GM12878 (cell line): ENCODE data around the gene PDGFB. TPM values are rescaled to one million over a fixed set of nuclear protein-coding genes. Genes with fewer than 3 reads are reported as not detected.

Experiments
- ATAC-seq: fragments of 200-7000 bp; cut with Tn5 transposase; 3 replicates; pipeline ENCODE4 v1.9.1; 2020; ENCODE audit warnings: mild to moderate bottlenecking, moderate library complexity
- BruUV-seq: library from RNA; stranded (reverse); fragments of 400-500 nt; replicated peaks from 2 replicates; lab custom pipeline; 2021; lab: Mats Ljungman, UMichigan
- CTCF ChIA-PET: fragments of 300-600 bp; sonication (Branson Sonifier 250); formaldehyde crosslinking; extraction: SDS; loops from one replicate; lab custom pipeline; 2021; ENCODE audit warnings: inconsistent platforms; lab: Yijun Ruan, JAX
- POLR2A ChIA-PET: fragments of 350-600 bp; formaldehyde crosslinking; extraction: SDS; loops from one replicate; lab custom pipeline; 2021; ENCODE audit warnings: inconsistent platforms; lab: Charles Lee
- RAD21 ChIA-PET: fragments of 300-600 bp; sonication (Branson Sonifier 250); formaldehyde crosslinking; loops from one replicate; lab custom pipeline; 2023; ENCODE audit warnings: antibody characterized with exemption; ENCODE audit not compliant: unreplicated experiment; lab: Charles Lee
- SMC1A ChIA-PET: fragments of 300-600 bp; sonication (Branson Sonifier 250); formaldehyde crosslinking; loops from one replicate; lab custom pipeline; 2023; ENCODE audit not compliant: unreplicated experiment, uncharacterized antibody; lab: Charles Lee
- DNase-seq: peaks from one replicate; pipeline ENCODE4 v3.0.0-alpha.2; 2011; ENCODE audit warnings: low read depth, low spot score
- FAIRE-seq: peaks from 3 replicates; lab custom pipeline; 2011; peaks lifted over from hg19 to GRCh38; lab: Jason Lieb, UNC
- H2AFZ ChIP-seq: 2 replicates; pipeline ENCODE4 v1.6.0; 2011; ENCODE audit warnings: low read depth, low read length, control low read depth; ENCODE audit not compliant: control insufficient read depth
- H3K27ac ChIP-seq: 2 replicates; pipeline ENCODE4 v1.5.1; 2011; ENCODE audit warnings: control low read depth; ENCODE audit not compliant: control insufficient read depth, insufficient read depth
- H3K27me3 ChIP-seq, 2 experiments: replicated peaks in 1 of 2; 2 replicates each; pipeline versions ENCODE4 v1.6.0 to v1.6.1; 2011; ENCODE audit warnings: low read length in 1 of 2; ENCODE audit not compliant: control insufficient read depth in 2 of 2, insufficient read depth in 2 of 2
- H3K36me3 ChIP-seq, 2 experiments: 2 replicates each; pipeline ENCODE4 v1.5.1; 2011; ENCODE audit warnings: low read length in 1 of 2; ENCODE audit not compliant: control insufficient read depth in 2 of 2, insufficient read depth in 2 of 2
- H3K4me1 ChIP-seq: 2 replicates; pipeline ENCODE4 v1.6.1; 2011; ENCODE audit warnings: mild to moderate bottlenecking, low read length, moderate library complexity, mixed read lengths; ENCODE audit not compliant: control insufficient read depth, insufficient read depth
- H3K4me2 ChIP-seq: 2 replicates; pipeline ENCODE4 v1.6.0; 2011; ENCODE audit warnings: control low read depth; ENCODE audit not compliant: control insufficient read depth, insufficient read depth
- H3K4me3 ChIP-seq: fragments of 200-600 bp; sonication (generic); 2 replicates; pipeline ENCODE4 v1.5.1; 2016
- H3K79me2 ChIP-seq: 2 replicates; pipeline ENCODE4 v1.6.0; 2011; ENCODE audit warnings: low read length; ENCODE audit not compliant: control insufficient read depth, insufficient read depth
- H3K9ac ChIP-seq: 2 replicates; pipeline ENCODE4 v1.8.0; 2011; ENCODE audit warnings: low read length, control low read depth, mixed read lengths; ENCODE audit not compliant: control insufficient read depth, insufficient read depth
- H3K9me3 ChIP-seq: replicated peaks from 3 replicates; pipeline ENCODE4 v1.5.1; 2011; ENCODE audit warnings: mild to moderate bottlenecking, low read length; ENCODE audit not compliant: control insufficient read depth, insufficient read depth
- H4K20me1 ChIP-seq: 2 replicates; pipeline ENCODE4 v1.6.0; 2011; ENCODE audit not compliant: control insufficient read depth, insufficient read depth
- CHD2 ChIP-seq: IDR thresholded peaks from 2 replicates; pipeline ENCODE4 v1.6.1; 2011; ENCODE audit warnings: low read depth, low read length, improper control_type of control experiment, borderline replicate concordance
- EGR1 ChIP-seq, 2 experiments: IDR thresholded peaks; 1 replicate in 1 of 2; 2 replicates in 1 of 2; pipeline ENCODE4 v1.6.1; 2011 to 2012; ENCODE audit warnings: low read depth in 2 of 2, low read length in 2 of 2, borderline replicate concordance in 1 of 2, mild to moderate bottlenecking in 1 of 2, moderate library complexity in 1 of 2
- ELK1 ChIP-seq: IDR thresholded peaks from 2 replicates; pipeline ENCODE4 v1.6.1; 2012; ENCODE audit warnings: low read depth, low read length, improper control_type of control experiment
- EP300 ChIP-seq, 2 experiments: fragments of 150-350 bp in 1 of 2; IDR thresholded peaks; 2 replicates each; pipeline ENCODE4 v1.6.1; 2011 to 2012; ENCODE audit warnings: low read depth in 2 of 2, low read length in 2 of 2, borderline replicate concordance in 1 of 2, improper control_type of control experiment in 1 of 2, inconsistent platforms in 1 of 2; ENCODE audit not compliant: control insufficient read depth in 1 of 2
- NFXL1 ChIP-seq: fragments of 450-650 bp; IDR thresholded peaks from 2 replicates; pipeline ENCODE4 v1.6.1; 2017; ENCODE audit warnings: antibody characterized with exemption, mild to moderate bottlenecking, borderline replicate concordance
- RAD21 ChIP-seq: IDR thresholded peaks from 2 replicates; pipeline ENCODE4 v1.6.1; 2011; ENCODE audit warnings: mild to moderate bottlenecking, low read depth, low read length, moderate library complexity; ENCODE audit not compliant: insufficient read depth
- SMAD1 ChIP-seq: fragments of 450-650 bp; IDR thresholded peaks from 2 replicates; pipeline ENCODE4 v1.6.1; 2018; ENCODE audit warnings: mild to moderate bottlenecking, low read depth; ENCODE audit not compliant: partially characterized antibody
- SRF ChIP-seq, 2 experiments: IDR thresholded peaks; 2 replicates each; pipeline ENCODE4 v1.6.1; 2011; ENCODE audit warnings: low read depth in 2 of 2, low read length in 2 of 2, mild to moderate bottlenecking in 1 of 2, moderate library complexity in 1 of 2
- ZBED1 ChIP-seq: IDR thresholded peaks from 2 replicates; pipeline ENCODE4 v1.6.1; 2016; ENCODE audit warnings: borderline replicate concordance
- ZZZ3 ChIP-seq: IDR thresholded peaks from 2 replicates; pipeline ENCODE4 v1.6.1; 2011; ENCODE audit warnings: low read depth; ENCODE audit not compliant: control insufficient read depth, insufficient read length
- WGBS: methylation state at CpG from one replicate; pipeline ENCODE4 v1.1.6; 2016; ENCODE audit warnings: low lambda C conversion rate; ENCODE audit not compliant: insufficient replicate concordance, insufficient coverage; ENCODE audit errors: missing lambda C conversion rate; 5-methylcytosine and 5-hydroxymethylcytosine counted together
- in situ Hi-C: fragments of 300-500 bp; cut with MboI; formaldehyde crosslinking; loops from 9 replicates; pipeline ENCODE4 v1.14.3; 2018; ENCODE audit warnings: mixed read lengths
- intact Hi-C: fragments of 100-400 bp; cut with micrococcal nuclease; formaldehyde crosslinking; loops from one replicate; pipeline ENCODE4 v1.14.2; 2022; ENCODE audit not compliant: unreplicated experiment
- polyA plus RNA-seq, 11 experiments: library from polyadenylated mRNA; depleted of rRNA in 4 of 11; unstranded in 6 of 11; stranded (reverse) in 5 of 11; fragments of >200 nt; fragmentation: Nextera tagmentation in 4 of 11; fragmentation: Illumina TruSeq in 1 of 11; extraction: Ambion mirVana in 4 of 11; extraction: Trizol in 1 of 11; gene quantifications; 1 replicate in 1 of 11; 2 replicates in 10 of 11; pipeline versions ENCODE4 v1.2.1 to v1.2.3, GENCODE V29; 2011 to 2016; ENCODE audit warnings: inconsistent platforms in 2 of 11, missing spikeins in 2 of 11, low read depth in 1 of 11
- total RNA-seq, 4 experiments: library from RNA; depleted of rRNA in 3 of 4; stranded (reverse); fragments of >200 nt in 3 of 4; fragmentation: Illumina TruSeq in 1 of 4; extraction: Trizol in 1 of 4; gene quantifications; 2 replicates each; pipeline versions ENCODE4 v1.2.1 to v1.2.3, GENCODE V29; 2013 to 2021
- TF ChIP-seq, protein P1 (sequence below), 3 experiments: IDR thresholded peaks in 2 of 3; conservative IDR thresholded peaks in 1 of 3; 2 replicates each; pipeline ENCODE4 v1.5.1; 2011; ENCODE audit warnings: low read depth in 3 of 3, low read length in 3 of 3, mild to moderate bottlenecking in 3 of 3, control low read depth in 2 of 3, moderate library complexity in 2 of 3, inconsistent platforms in 1 of 3, mixed read lengths in 1 of 3; ENCODE audit not compliant: control insufficient read depth in 2 of 3, insufficient read depth in 1 of 3; ENCODE audit errors: extremely low read depth in 1 of 3

Gene PDGFB
- total and polyA plus RNA-seq, 10 of the 15 experiments (the other 5 are each of a cell fraction or from before 2014, with no cell fraction given): 0.13 to 1.1 (median 0.56) TPM; not detected in 1

DNA sequence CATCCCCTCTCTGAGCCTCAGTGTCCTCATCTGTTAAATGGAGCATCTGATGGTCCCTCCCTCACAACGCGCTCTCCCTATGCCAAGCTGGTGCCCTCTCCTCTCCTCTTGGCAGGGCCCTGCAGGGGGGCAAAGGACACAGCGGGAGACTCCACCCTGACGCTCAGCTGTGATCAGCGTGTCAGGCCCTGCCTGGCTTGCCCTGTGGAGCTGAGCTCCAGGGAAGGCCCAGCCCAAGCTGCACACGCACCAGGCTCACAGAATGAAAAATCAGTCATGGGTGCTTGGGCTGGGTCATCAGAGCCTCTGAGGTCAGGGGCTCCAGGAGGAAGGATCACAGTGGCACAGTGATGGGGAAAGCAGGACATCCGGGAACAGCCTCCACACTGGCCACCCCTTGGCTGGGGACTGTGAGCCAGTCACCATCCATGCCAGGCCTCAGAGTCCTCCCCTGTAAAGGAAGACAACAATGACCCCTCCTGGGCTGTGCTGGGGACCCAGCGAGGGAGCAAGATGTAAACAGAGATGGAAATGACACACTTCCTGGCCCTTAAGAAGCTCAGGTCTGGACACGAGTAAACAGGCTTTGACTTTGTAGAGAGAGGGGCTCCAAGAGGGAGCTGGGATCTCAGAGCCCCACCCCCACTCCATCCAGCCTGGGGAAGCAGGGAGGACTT lies 38.0 kb upstream of the PDGFB start:
- no peak for FAIRE-seq
- SMC1A ChIA-PET: no interaction called here
- in situ Hi-C loops: no loop called here

More for the DNA sequence above, 38.0 kb upstream of the PDGFB start:
- no peaks in the 10 kb centered on the region; a peak in 1 of 4 replicates for H3K27me3 ChIP-seq
- no peaks in the 10 kb centered on the region for H4K20me1 ChIP-seq
- ChIA-PET CTCF (interaction anchor here (1.1 to 1.4 kb wide), 2 partner anchors 21 to 36 kb away, joined by 3 read pairs; partner anchors contain the start of gene RPL3), POLR2A (no interaction called here), RAD21 (interaction anchor here (1.5 kb wide), 1 partner anchor 113 kb away, joined by 5 read pairs; no protein-coding TSS in a partner anchor)
- 63% methylated on average over 9 of the region's 9 CpGs for WGBS
- no peak overlapping the region for H2AFZ ChIP-seq
- no peak overlapping the region for H3K27ac ChIP-seq
- H3K9ac ChIP-seq: no peak overlapping the region
- peaks cover 15% of the 10 kb centered on the region for H3K4me1 ChIP-seq
- intact Hi-C loops: no loop called here
- no peaks in the 10 kb centered on the region for H3K79me2 ChIP-seq
- H3K4me3 ChIP-seq: no peak overlapping the region
- TF ChIP-seq SMAD1: no peak
- TF ChIP-seq SRF (IDR thresholded peaks at IDR 0.05; ENCODE audit: low read depth in 2 of 2, low read length in 2 of 2): no peak
- no peak for TF ChIP-seq ZBED1
- TF ChIP-seq CHD2: no peak
- TF ChIP-seq ZZZ3: no peak
- no peak for TF ChIP-seq EGR1 (IDR thresholded peaks at IDR 0.05; ENCODE audit: borderline replicate concordance in 1 of 2, low read depth in 2 of 2, low read length in 2 of 2)
- TF ChIP-seq EP300 (IDR thresholded peaks at IDR 0.05; ENCODE audit: borderline replicate concordance in 1 of 2, control insufficient read depth in 1 of 2, low read depth in 2 of 2, low read length in 2 of 2): no peak
- TF ChIP-seq RAD21: peak; percentile 44; the same call in 1 of the 2 replicates
- no peak for TF ChIP-seq NFXL1
- TF ChIP-seq ELK1: no peak
- TF ChIP-seq, protein P1, sequence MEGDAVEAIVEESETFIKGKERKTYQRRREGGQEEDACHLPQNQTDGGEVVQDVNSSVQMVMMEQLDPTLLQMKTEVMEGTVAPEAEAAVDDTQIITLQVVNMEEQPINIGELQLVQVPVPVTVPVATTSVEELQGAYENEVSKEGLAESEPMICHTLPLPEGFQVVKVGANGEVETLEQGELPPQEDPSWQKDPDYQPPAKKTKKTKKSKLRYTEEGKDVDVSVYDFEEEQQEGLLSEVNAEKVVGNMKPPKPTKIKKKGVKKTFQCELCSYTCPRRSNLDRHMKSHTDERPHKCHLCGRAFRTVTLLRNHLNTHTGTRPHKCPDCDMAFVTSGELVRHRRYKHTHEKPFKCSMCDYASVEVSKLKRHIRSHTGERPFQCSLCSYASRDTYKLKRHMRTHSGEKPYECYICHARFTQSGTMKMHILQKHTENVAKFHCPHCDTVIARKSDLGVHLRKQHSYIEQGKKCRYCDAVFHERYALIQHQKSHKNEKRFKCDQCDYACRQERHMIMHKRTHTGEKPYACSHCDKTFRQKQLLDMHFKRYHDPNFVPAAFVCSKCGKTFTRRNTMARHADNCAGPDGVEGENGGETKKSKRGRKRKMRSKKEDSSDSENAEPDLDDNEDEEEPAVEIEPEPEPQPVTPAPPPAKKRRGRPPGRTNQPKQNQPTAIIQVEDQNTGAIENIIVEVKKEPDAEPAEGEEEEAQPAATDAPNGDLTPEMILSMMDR (IDR thresholded peaks at IDR 0.05 in 2 of 3, conservative IDR thresholded peaks at IDR 0.05 in 1 of 3; ENCODE audit: control insufficient read depth in 2 of 3, extremely low read depth in 1 of 3, insufficient read depth in 1 of 3, low read depth in 3 of 3, low read length in 3 of 3): 0 out of 6 replicates have a peak, but pooled peaks of 1 of the 3 experiments have one; percentile 2
- no peak for DNase-seq
- no peaks in the 10 kb centered on the region; the same call in 2 of the 3 replicates for H3K9me3 ChIP-seq
- ATAC-seq: peak; percentile 40
- H3K36me3 ChIP-seq: no peaks in the 10 kb centered on the region
- BruUV-seq: no TSS peak
- H3K4me2 ChIP-seq: no peak overlapping the region
